ENCODE data around the gene PEX5L.

DNA sequence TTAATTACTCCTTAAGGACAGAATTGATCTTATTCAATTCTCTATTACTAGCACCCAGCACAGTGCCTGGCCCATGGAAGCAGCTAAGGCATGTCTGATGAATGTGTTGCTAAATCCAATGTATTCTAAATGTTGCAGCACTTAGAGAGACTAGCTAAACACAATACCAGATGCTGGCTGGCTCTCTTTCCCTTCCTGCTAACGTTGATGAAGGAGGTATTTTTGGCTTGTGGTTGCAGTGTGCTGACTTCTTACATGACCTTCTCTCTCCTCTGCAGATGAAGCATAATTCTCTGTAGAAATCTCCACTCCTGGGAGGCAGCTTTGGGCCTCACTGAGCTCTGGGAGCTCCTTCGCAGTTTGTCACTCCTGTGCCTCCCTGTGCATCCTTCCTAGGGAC lies 183.6 kb downstream of the PEX5L start:
- no peak for TF ChIP-seq POLR2A (IDR thresholded peaks at IDR 0.05; ENCODE audit: low read length)
- TF ChIP-seq GATA1 (IDR thresholded peaks at IDR 0.05; ENCODE audit: low read depth, low read length), result no peak
